T-cell (primary cell): Measurements from ENCODE around the gene ARHGEF38. TPM values are rescaled to one million over a fixed set of nuclear protein-coding genes. Genes with fewer than 3 reads are reported as not detected.
"Not testable (repeated sequence)": the region's sequence is repeated elsewhere in the genome, so short reads cannot be mapped to it uniquely, and the experiment has no call there.

Experiments used
- ATAC-seq, 4 experiments: fragments of 200-7000 bp in 3 of 4; fragments of 150-1000 bp in 1 of 4; cut with Tn5 transposase; replicated peaks in 1 of 4; 1 replicate in 3 of 4; 2 replicates in 1 of 4; pipeline ENCODE4 v1.10.0; 2021; ENCODE audit warnings: moderate library complexity in 3 of 4, mild to moderate bottlenecking in 2 of 4, moderate number of reproducible peaks in 1 of 4
- CTCF ChIA-PET, 2 donors: fragments of 300-600 bp; sonication (Branson Sonifier 250); formaldehyde crosslinking; loops; one replicate each; lab custom pipeline; 2022; ENCODE audit warnings: antibody characterized with exemption in 2 of 2; lab: Charles Lee
- POLR2A ChIA-PET, 2 donors: fragments of 300-600 bp; sonication (Branson Sonifier 250); formaldehyde crosslinking; loops; one replicate each; lab custom pipeline; 2022; ENCODE audit warnings: antibody characterized with exemption in 2 of 2; lab: Charles Lee
- DNase-seq, 35 experiments: peaks; one replicate each; pipeline versions ENCODE4 v3.0.0 to v3.0.0-alpha.2; 2013 to 2023
- H3K27ac ChIP-seq: one replicate; pipeline ENCODE4 v1.5.1; 2013; ENCODE audit warnings: low read length
- H3K27me3 ChIP-seq, 2 experiments: replicated peaks in 1 of 2; 1 replicate in 1 of 2; 2 replicates in 1 of 2; pipeline versions ENCODE4 v1.6.1 to v1.7.0; 2013; ENCODE audit warnings: low read length in 1 of 2, mixed read lengths in 1 of 2; ENCODE audit not compliant: control insufficient read depth in 2 of 2, insufficient read depth in 2 of 2; ENCODE audit errors: extremely low read depth in 1 of 2
- H3K36me3 ChIP-seq, 2 donors: 1 replicate in 1 of 2; 2 replicates in 1 of 2; pipeline versions ENCODE4 v1.6.1 to v1.7.0; 2013; ENCODE audit warnings: low read length in 1 of 2; ENCODE audit not compliant: control insufficient read depth in 2 of 2, insufficient read depth in 1 of 2; ENCODE audit errors: extremely low read depth in 1 of 2
- H3K4me1 ChIP-seq, 2 experiments: 1 replicate in 1 of 2; 2 replicates in 1 of 2; pipeline versions ENCODE4 v1.6.1 to v1.7.0; 2013; ENCODE audit warnings: low read length in 2 of 2, mixed read lengths in 1 of 2; ENCODE audit not compliant: insufficient read depth in 2 of 2, control insufficient read depth in 1 of 2; ENCODE audit errors: extremely low read depth in 1 of 2
- H3K4me3 ChIP-seq, 2 donors: 1 replicate in 1 of 2; 2 replicates in 1 of 2; pipeline versions ENCODE4 v1.5.1 to v1.7.0; 2013; ENCODE audit warnings: mild to moderate bottlenecking in 2 of 2, low read length in 1 of 2, moderate library complexity in 1 of 2; ENCODE audit not compliant: control insufficient read depth in 1 of 2; ENCODE audit errors: extremely low read depth in 1 of 2
- H3K9me3 ChIP-seq: 2 replicates; pipeline ENCODE4 v1.7.0; 2013
- H3K27ac Mint-ChIP-seq, 2 donors: one replicate each; pipeline ENCODE4 v1.8.0; 2020 to 2021; ENCODE audit warnings: mild to moderate bottlenecking in 2 of 2, mixed read lengths in 2 of 2
- H3K27me3 Mint-ChIP-seq, 2 donors: one replicate each; pipeline ENCODE4 v1.8.0; 2021 to 2022; ENCODE audit warnings: mixed read lengths in 2 of 2
- H3K36me3 Mint-ChIP-seq: one replicate; pipeline ENCODE4 v1.8.0; 2021; ENCODE audit warnings: mixed read lengths
- H3K4me1 Mint-ChIP-seq, 3 donors: one replicate each; pipeline ENCODE4 v1.8.0; 2020 to 2022; ENCODE audit warnings: mixed read lengths in 3 of 3, mild to moderate bottlenecking in 1 of 3
- H3K4me3 Mint-ChIP-seq, 3 donors: one replicate each; pipeline ENCODE4 v1.8.0; 2020 to 2022; ENCODE audit warnings: mild to moderate bottlenecking in 3 of 3, mixed read lengths in 3 of 3, moderate library complexity in 3 of 3
- H3K9me3 Mint-ChIP-seq, 3 donors: one replicate each; pipeline ENCODE4 v1.8.0; 2020 to 2022; ENCODE audit warnings: mixed read lengths in 3 of 3
- WGBS: methylation state at CpG from one replicate; pipeline ENCODE4 v1.1.5; 2013; ENCODE audit warnings: missing lambda C conversion rate; ENCODE audit not compliant: insufficient coverage; 5-methylcytosine and 5-hydroxymethylcytosine counted together
- total RNA-seq, 35 experiments: library from RNA in 6 of 35; stranded (reverse) in 6 of 35; fragments of 120-200 nt in 1 of 35; gene quantifications; one replicate each; pipeline versions ENCODE4 v1.2.1 to v1.2.4 and lab custom pipeline; 2013 to 2026

ARHGEF38 gene
- total RNA-seq, 5 donors from 2014 or later (not counting 1 experiment from before 2014, with no cell fraction given) = not detected

DNA sequence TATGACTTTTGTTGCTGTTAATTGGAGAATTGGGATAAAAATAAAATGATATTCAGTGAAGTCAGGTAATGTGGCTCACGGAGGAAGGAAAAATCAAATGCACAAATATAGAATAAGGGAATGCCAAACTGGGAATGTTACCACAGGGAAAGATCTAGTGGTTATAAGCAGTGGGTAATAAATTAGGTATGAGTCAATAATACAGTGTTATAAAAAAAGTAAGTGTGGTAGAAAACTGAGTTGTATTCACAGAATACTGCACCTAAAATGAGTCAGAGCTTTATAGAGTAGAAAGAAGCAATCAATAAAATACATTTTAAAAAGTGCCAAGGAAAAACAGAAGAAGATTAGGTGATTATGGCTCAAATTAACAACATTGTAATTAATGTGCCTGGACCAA lies 121.6 kb downstream of the ARHGEF38 start:
- Mint-ChIP-seq H3K27me3 (peaks cover 8 to 14% of the 10 kb centered on the region in 2 donors), H3K9me3 (no peaks in the 10 kb centered on the region), H3K4me1 (no peaks in the 10 kb centered on the region), H3K27ac (no peak overlapping the region), H3K4me3 (no peak overlapping the region), H3K36me3 (no peaks in the 10 kb centered on the region)
- Histone ChIP-seq H3K27me3 (no peaks in the 10 kb centered on the region), H3K4me1 (no peaks in the 10 kb centered on the region), H3K27ac (no peak overlapping the region), H3K9me3 (no peaks in the 10 kb centered on the region), H3K36me3 (no peaks in the 10 kb centered on the region), H3K4me3 (no peak overlapping the region)
- ATAC-seq (no peak), DNase-seq (no peak)
- ChIA-PET POLR2A (no interaction called here), CTCF (interaction anchor here in 1 of 2 donors (0.6 kb wide), 1 partner anchor 759 kb away, joined by 3 read pairs; no protein-coding TSS in a partner anchor)
- 71% methylated on average over 1 of the region's 1 CpG for WGBS

GRCh38 chr4:105677709-105678108 lies 125.3 kb downstream of the ARHGEF38 start:
- H3K9me3 ChIP-seq = no peaks in the 10 kb centered on the region
- H3K9me3 Mint-ChIP-seq = no peaks in the 10 kb centered on the region
- no peak for ATAC-seq

DNA sequence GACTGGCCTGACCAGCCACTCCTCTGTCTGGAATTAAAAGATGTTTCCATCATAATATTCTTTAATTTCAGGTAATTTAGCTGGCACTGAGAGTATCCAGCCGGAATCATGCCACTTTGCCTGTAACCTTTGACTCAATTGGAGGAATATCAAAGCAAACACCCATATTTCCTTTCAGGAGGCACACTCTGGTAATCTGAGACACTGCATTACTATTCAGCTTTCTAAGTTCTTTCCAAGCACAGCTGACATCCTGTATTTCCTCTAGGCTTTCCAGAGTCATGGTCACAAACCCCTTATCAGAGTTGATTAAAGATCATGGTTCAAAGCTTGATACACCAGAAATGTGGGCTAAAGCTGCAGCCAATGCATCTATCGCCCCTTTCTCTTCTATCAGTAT lies 126.8 kb downstream of the ARHGEF38 start:
- Mint-ChIP-seq H3K27me3 (no peaks in the 10 kb centered on the region), H3K27ac (no peak overlapping the region), H3K4me3 (no peak overlapping the region), H3K9me3 (no peaks in the 10 kb centered on the region), H3K36me3 (peaks cover 18% of the 10 kb centered on the region), H3K4me1 (no peaks in the 10 kb centered on the region)
- Histone ChIP-seq H3K27ac (no peak overlapping the region), H3K9me3 (no peaks in the 10 kb centered on the region), H3K4me1 (no peaks in the 10 kb centered on the region), H3K4me3 (no peak overlapping the region), H3K27me3 (no peaks in the 10 kb centered on the region), H3K36me3 (peaks cover 0 to 7% of the 10 kb centered on the region in 2 donors)
- ATAC-seq (no peak), DNase-seq (no peak)
- CTCF ChIA-PET = no interaction called here
- WGBS = 100% methylated on average over 1 of the region's 2 CpGs
- POLR2A ChIA-PET = no interaction called here

More at GRCh38 chr4:105677709-105678108, 125.3 kb downstream of the ARHGEF38 start:
- ChIA-PET POLR2A (no interaction called here), CTCF (no interaction called here)
- Mint-ChIP-seq H3K4me3 (no peak overlapping the region), H3K36me3 (peaks cover 12% of the 10 kb centered on the region), H3K27ac (no peak overlapping the region), H3K4me1 (no peaks in the 10 kb centered on the region), H3K27me3 (peaks cover 5 to 8% of the 10 kb centered on the region in 2 donors)
- 100% methylated on average over 1 of the region's 2 CpGs for WGBS
- Histone ChIP-seq H3K36me3 (peaks cover 0 to under 1% of the 10 kb centered on the region in 2 donors), H3K27ac (no peak overlapping the region), H3K27me3 (no peaks in the 10 kb centered on the region), H3K4me1 (no peaks in the 10 kb centered on the region), H3K4me3 (no peak overlapping the region)
- no peak for DNase-seq

DNA sequence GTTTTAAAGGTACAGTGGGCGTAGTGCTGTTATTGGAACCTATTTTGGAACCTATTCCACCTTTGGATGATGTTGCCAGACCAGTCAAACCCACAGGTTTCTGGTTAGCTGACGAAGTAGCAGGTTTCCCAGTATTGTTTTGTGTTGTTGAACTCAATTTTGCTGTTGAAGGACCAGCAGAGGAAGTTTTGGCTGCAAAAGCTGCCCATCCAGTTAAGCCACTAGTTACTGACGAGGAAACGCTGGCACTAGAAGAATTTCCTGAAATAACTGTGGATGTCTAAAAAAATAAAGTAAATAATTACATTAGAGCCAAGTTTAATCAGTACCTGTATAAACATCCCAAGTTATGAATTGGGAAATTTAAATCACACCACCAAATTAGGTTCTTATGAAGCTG lies 130.6 kb downstream of the ARHGEF38 start:
- H3K4me3 ChIP-seq = no peak overlapping the region
- H3K9me3 ChIP-seq = no peaks in the 10 kb centered on the region
- ChIA-PET CTCF (no interaction called here), POLR2A (no interaction called here)
- no peaks in the 10 kb centered on the region for H3K9me3 Mint-ChIP-seq
- WGBS = 71% methylated on average over 1 of the region's 4 CpGs
- H3K27me3 ChIP-seq = no peaks in the 10 kb centered on the region
- H3K4me1 Mint-ChIP-seq = no peaks in the 10 kb centered on the region
- DNase-seq = no peak
- no peak overlapping the region for H3K27ac ChIP-seq
- H3K4me1 ChIP-seq = no peaks in the 10 kb centered on the region
- no peaks in the 10 kb centered on the region for H3K27me3 Mint-ChIP-seq
- H3K36me3 ChIP-seq = peaks cover 3 to 7% of the 10 kb centered on the region in 2 donors
- no peak overlapping the region for H3K27ac Mint-ChIP-seq
- peaks cover 27% of the 10 kb centered on the region for H3K36me3 Mint-ChIP-seq
- no peak overlapping the region for H3K4me3 Mint-ChIP-seq
- ATAC-seq = no peak

GRCh38 chr4:105686571-105686970 lies 134.2 kb downstream of the ARHGEF38 start:
- Mint-ChIP-seq H3K27me3 (no peaks in the 10 kb centered on the region), H3K4me1 (no peaks in the 10 kb centered on the region), H3K27ac (no peak overlapping the region), H3K36me3 (peaks cover 42% of the 10 kb centered on the region), H3K4me3 (no peak overlapping the region), H3K9me3 (no peaks in the 10 kb centered on the region)
- no peak for ATAC-seq
- H3K9me3 ChIP-seq = no peaks in the 10 kb centered on the region
- no CpG with 5 or more reads among the region's 2 CpGs for WGBS
- POLR2A ChIA-PET = no interaction called here
- H3K36me3 ChIP-seq = peaks cover 3 to 32% of the 10 kb centered on the region in 2 donors
- no peaks in the 10 kb centered on the region for H3K4me1 ChIP-seq
- H3K27ac ChIP-seq = no peak overlapping the region
- H3K27me3 ChIP-seq = no peaks in the 10 kb centered on the region
- no peak for DNase-seq
- CTCF ChIA-PET = no interaction called here
- no peak overlapping the region for H3K4me3 ChIP-seq

DNA sequence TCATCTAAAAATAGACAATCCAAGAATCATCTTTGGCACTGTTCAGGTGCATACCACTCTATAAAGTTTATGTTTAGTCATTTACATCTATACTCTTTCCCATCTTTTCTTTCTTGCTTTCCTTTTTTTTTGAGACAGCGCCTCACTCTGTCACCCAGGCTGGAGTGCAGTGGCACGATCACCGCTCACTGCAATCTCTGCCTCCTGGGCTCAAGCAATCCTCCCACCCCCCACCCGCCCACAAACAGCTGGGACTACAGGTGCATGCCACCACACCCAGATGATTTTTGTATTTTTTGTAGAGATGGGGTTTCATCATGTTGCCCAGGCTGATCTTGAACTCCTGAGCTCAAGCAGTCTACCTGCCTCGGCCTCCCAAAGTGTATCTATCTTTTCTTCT lies 142.4 kb downstream of the ARHGEF38 start:
- H3K36me3 ChIP-seq = peaks cover 2 to 43% of the 10 kb centered on the region in 2 donors
- H3K4me1 ChIP-seq, H3K4me3 Mint-ChIP-seq, H3K27me3 Mint-ChIP-seq, H3K4me1 Mint-ChIP-seq, H3K4me3 ChIP-seq, ATAC-seq, H3K9me3 Mint-ChIP-seq, CTCF ChIA-PET, H3K27ac Mint-ChIP-seq, H3K27ac ChIP-seq, H3K9me3 ChIP-seq, H3K27me3 ChIP-seq, POLR2A ChIA-PET, DNase-seq: not testable (repeated sequence)
- 93% methylated on average over 4 of the region's 5 CpGs for WGBS
- peaks cover 58% of the 10 kb centered on the region for H3K36me3 Mint-ChIP-seq

- 93% methylated on average over 4 of the region's 8 CpGs for WGBS
- H3K4me1 ChIP-seq, H3K27ac ChIP-seq, H3K4me3 ChIP-seq, DNase-seq, H3K27me3 Mint-ChIP-seq, H3K4me3 Mint-ChIP-seq, CTCF ChIA-PET, ATAC-seq, H3K9me3 ChIP-seq, H3K4me1 Mint-ChIP-seq, H3K27me3 ChIP-seq, H3K27ac Mint-ChIP-seq, H3K9me3 Mint-ChIP-seq: not testable (repeated sequence)
- POLR2A ChIA-PET = interaction anchor here (0.6 to 1.0 kb wide), 2 partner anchors 12 to 501 kb away, joined by 3 read pairs; no protein-coding TSS in a partner anchor
- peaks cover 53% of the 10 kb centered on the region for H3K36me3 Mint-ChIP-seq
- peaks cover 2 to 42% of the 10 kb centered on the region in 2 donors for H3K36me3 ChIP-seq
These were observed 143.4 kb downstream of the ARHGEF38 start for GRCh38 chr4:105695832-105696231.
